Esophagus squamous epithelium (tissue), 4 donors: ENCODE measurements around the gene EIF1AD.

Experiments
- CTCF ChIP-seq, 6 experiments: fragments of 450-650 bp in 4 of 6; fragments of 200-600 bp in 2 of 6; sonication (generic) in 2 of 6; IDR thresholded peaks; one replicate each; pipeline ENCODE4 v1.5.1; 2016 to 2019; ENCODE audit warnings: antibody characterized with exemption in 6 of 6, mild to moderate bottlenecking in 4 of 6, moderate library complexity in 4 of 6
- POLR2A ChIP-seq, 4 donors: fragments of 450-650 bp; IDR thresholded peaks; one replicate each; pipeline ENCODE4 v1.6.1; 2017; ENCODE audit warnings: antibody characterized with exemption in 4 of 4, mild to moderate bottlenecking in 4 of 4, moderate library complexity in 3 of 4

- TF ChIP-seq CTCF (IDR thresholded peaks at IDR 0.05) (no peak), POLR2A (IDR thresholded peaks at IDR 0.05) (no peak)
Observed at GRCh38 chr11:65967329-65967934, 34.5 kb downstream of the EIF1AD start.
